OCI-LY1 (cell line): ENCODE results near the gene SYT9.

Experiments
- H2AFZ ChIP-seq: fragments of 200-600 bp; sonication (generic), shearing (Covaris generic); 2 replicates; pipeline ENCODE4 v1.6.0; 2014; ENCODE audit warnings: antibody characterized with exemption, mild to moderate bottlenecking, low read length
- H3F3A ChIP-seq: fragments of 200-600 bp; sonication (generic), shearing (Covaris generic); 2 replicates; pipeline ENCODE4 v1.6.0; 2014; ENCODE audit warnings: mild to moderate bottlenecking, antibody characterized with exemption, low read length, moderate library complexity; ENCODE audit not compliant: insufficient read depth
- H3K27ac ChIP-seq: fragments of 200-600 bp; sonication (generic); 2 replicates; pipeline ENCODE4 v1.5.1; 2014; ENCODE audit warnings: low read length, mixed run types, mild to moderate bottlenecking, low read depth; ENCODE audit not compliant: poor library complexity, severe bottlenecking
- H3K27me3 ChIP-seq: fragments of 200-600 bp; sonication (generic); 2 replicates; pipeline ENCODE4 v1.6.0; 2014; ENCODE audit warnings: antibody characterized with exemption, mild to moderate bottlenecking, low read length, moderate library complexity; ENCODE audit not compliant: insufficient read depth
- H3K36me3 ChIP-seq: fragments of 200-600 bp; sonication (generic); 2 replicates; pipeline ENCODE4 v1.6.1; 2014; ENCODE audit warnings: mild to moderate bottlenecking, antibody characterized with exemption, low read length, moderate library complexity, mixed read lengths; ENCODE audit not compliant: insufficient read depth
- H3K4me1 ChIP-seq: fragments of 200-600 bp; sonication (generic); 2 replicates; pipeline ENCODE4 v1.5.1; 2014; ENCODE audit warnings: mild to moderate bottlenecking, low read length, moderate library complexity; ENCODE audit not compliant: insufficient read depth, severe bottlenecking
- H3K4me2 ChIP-seq: fragments of 200-600 bp; sonication (generic), shearing (Covaris generic); 2 replicates; pipeline ENCODE4 v1.6.1; 2014; ENCODE audit warnings: low read length
- H3K4me3 ChIP-seq: fragments of 200-600 bp; sonication (generic); 2 replicates; pipeline ENCODE4 v1.5.1; 2014; ENCODE audit warnings: low read length, low read depth, mild to moderate bottlenecking, mixed read lengths; ENCODE audit not compliant: poor library complexity, severe bottlenecking
- H3K79me2 ChIP-seq: fragments of 200-600 bp; shearing (Covaris generic); 2 replicates; pipeline ENCODE4 v1.6.1; 2016; ENCODE audit warnings: mixed run types, low read length, mixed read lengths; ENCODE audit not compliant: insufficient read depth
- H3K9ac ChIP-seq: fragments of 200-600 bp; sonication (generic), shearing (Covaris generic); 2 replicates; pipeline ENCODE4 v1.6.1; 2014; ENCODE audit warnings: mild to moderate bottlenecking, low read length, mixed read lengths
- H3K9me2 ChIP-seq: fragments of 200-600 bp; sonication (generic), shearing (Covaris generic); 2 replicates; pipeline ENCODE4 v1.6.1; 2014; ENCODE audit warnings: low read depth, mild to moderate bottlenecking, low read length, mixed read lengths
- H3K9me3 ChIP-seq: fragments of 200-600 bp; shearing (Covaris generic); 2 replicates; pipeline ENCODE4 v1.6.1; 2014; ENCODE audit warnings: low read length, mixed read lengths
- H4K20me1 ChIP-seq: fragments of 200-600 bp; sonication (generic), shearing (Covaris generic); 2 replicates; pipeline ENCODE4 v1.6.0; 2016; ENCODE audit warnings: mild to moderate bottlenecking, low read length; ENCODE audit not compliant: insufficient read depth
- CTCF ChIP-seq: fragments of 200-600 bp; sonication (generic), shearing (Covaris generic); IDR thresholded peaks from 2 replicates; pipeline ENCODE4 v1.5.1; 2017; ENCODE audit warnings: mild to moderate bottlenecking, antibody characterized with exemption, low read length, moderate library complexity, mixed read lengths
- EZH2 ChIP-seq: fragments of 200-600 bp; sonication (generic), shearing (Covaris generic); IDR thresholded peaks from 2 replicates; pipeline ENCODE4 v1.8.0; 2017; ENCODE audit warnings: borderline replicate concordance, mixed run types, mild to moderate bottlenecking, antibody characterized with exemption, low read length, moderate library complexity, mixed read lengths

Gene SYT9

DNA sequence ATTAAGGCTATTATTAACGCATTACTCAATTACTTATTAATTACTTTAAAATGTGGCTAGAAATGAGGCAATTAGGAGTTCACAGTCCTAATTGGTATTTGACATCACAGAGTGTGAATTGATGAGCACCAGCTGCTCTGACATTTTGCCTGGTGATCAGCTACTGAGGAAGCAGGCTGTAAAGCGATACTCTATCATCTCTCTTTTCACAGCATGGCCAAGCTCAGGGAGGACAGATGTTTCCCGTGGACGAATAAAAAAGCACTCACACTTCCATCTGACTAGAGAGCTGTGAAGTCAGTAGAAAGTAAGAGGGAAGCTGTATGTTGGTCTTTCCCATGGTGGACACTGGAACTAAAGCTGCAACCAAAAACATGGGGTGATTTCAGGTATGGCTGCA is 29.1 kb upstream of the SYT9 start:
- no peaks in the 10 kb centered on the region for H4K20me1 ChIP-seq
- H3K27me3 ChIP-seq: no peaks in the 10 kb centered on the region
- no peak overlapping the region for H3K4me2 ChIP-seq
- H3F3A ChIP-seq: no peaks in the 10 kb centered on the region
- no peaks in the 10 kb centered on the region for H3K9me3 ChIP-seq
- no peak overlapping the region for H2AFZ ChIP-seq
- H3K36me3 ChIP-seq: no peaks in the 10 kb centered on the region
- H3K79me2 ChIP-seq: no peaks in the 10 kb centered on the region
- no peaks in the 10 kb centered on the region for H3K4me1 ChIP-seq
- no peak overlapping the region for H3K9ac ChIP-seq
- no peak overlapping the region for H3K4me3 ChIP-seq
- H3K9me2 ChIP-seq: no peaks in the 10 kb centered on the region
- TF ChIP-seq EZH2 (no peak), CTCF (no peak)
- H3K27ac ChIP-seq: no peak overlapping the region

- H4K20me1 ChIP-seq: no peaks in the 10 kb centered on the region
- no peak overlapping the region for H2AFZ ChIP-seq
- H3K27me3 ChIP-seq: no peaks in the 10 kb centered on the region
- H3K9me2 ChIP-seq: no peaks in the 10 kb centered on the region
- H3K4me2 ChIP-seq: no peak overlapping the region
- no peak for TF ChIP-seq EZH2
- TF ChIP-seq CTCF: no peak
- H3K4me1 ChIP-seq: no peaks in the 10 kb centered on the region
- no peaks in the 10 kb centered on the region for H3K36me3 ChIP-seq
- no peaks in the 10 kb centered on the region for H3K9me3 ChIP-seq
- H3F3A ChIP-seq: no peaks in the 10 kb centered on the region
- no peak overlapping the region for H3K9ac ChIP-seq
- H3K4me3 ChIP-seq: no peak overlapping the region
- H3K27ac ChIP-seq: no peak overlapping the region
- no peaks in the 10 kb centered on the region for H3K79me2 ChIP-seq
Measured at GRCh38 chr11:7239877-7240276, 11.8 kb upstream of the SYT9 start.

DNA sequence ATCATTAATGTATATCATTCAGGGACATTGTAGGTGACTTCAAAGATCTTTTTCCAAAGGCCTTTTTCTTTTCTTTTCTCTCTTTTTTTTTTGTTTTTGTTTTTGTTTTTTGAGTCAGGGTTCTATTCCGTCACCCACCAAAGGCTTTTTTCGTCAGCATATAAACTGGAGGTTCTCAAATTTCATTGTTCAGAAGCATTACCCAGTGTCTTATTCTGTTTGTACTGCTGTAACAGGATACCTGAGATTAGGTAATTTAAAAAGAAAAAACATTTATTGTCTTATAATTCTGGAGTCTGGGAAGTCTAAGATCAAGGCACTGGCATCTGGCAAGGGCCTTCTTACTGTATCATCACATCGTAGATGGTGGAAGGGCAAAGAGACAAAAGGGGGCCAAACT is 6.4 kb upstream of the SYT9 start:
- no peaks in the 10 kb centered on the region for H3F3A ChIP-seq

GRCh38 chr11:7246179-7246578 is 5.5 kb upstream of the SYT9 start:
- Histone ChIP-seq H3K9me2 (no peaks in the 10 kb centered on the region), H3K4me3 (no peak overlapping the region), H3K9ac (no peak overlapping the region), H3K4me2 (no peak overlapping the region), H3K79me2 (no peaks in the 10 kb centered on the region), H2AFZ (no peak overlapping the region), H3K27ac (no peak overlapping the region), H3K36me3 (no peaks in the 10 kb centered on the region), H4K20me1 (no peaks in the 10 kb centered on the region), H3F3A (no peaks in the 10 kb centered on the region), H3K27me3 (no peaks in the 10 kb centered on the region), H3K4me1 (no peaks in the 10 kb centered on the region), H3K9me3 (no peaks in the 10 kb centered on the region)
- no peak for TF ChIP-seq EZH2
- no peak for TF ChIP-seq CTCF

More for the DNA sequence above, 6.4 kb upstream of the SYT9 start:
- Histone ChIP-seq H3K4me2 (no peak overlapping the region), H2AFZ (no peak overlapping the region), H3K4me1 (no peaks in the 10 kb centered on the region), H3K9me2 (no peaks in the 10 kb centered on the region), H3K9me3 (no peaks in the 10 kb centered on the region), H4K20me1 (no peaks in the 10 kb centered on the region), H3K27ac (no peak overlapping the region), H3K27me3 (no peaks in the 10 kb centered on the region), H3K79me2 (no peaks in the 10 kb centered on the region), H3K36me3 (no peaks in the 10 kb centered on the region), H3K9ac (no peak overlapping the region), H3K4me3 (no peak overlapping the region)
- no peak for TF ChIP-seq EZH2
